GM12874 (cell line): ENCODE results near the gene SELENOV.

Experiments
- CTCF ChIP-seq: IDR thresholded peaks from 2 replicates; pipeline ENCODE4 v1.5.1; 2011; ENCODE audit warnings: low read depth, mild to moderate bottlenecking, control low read depth, low read length, moderate library complexity; ENCODE audit not compliant: insufficient read depth

SELENOV gene

GRCh38 chr19:39524495-39524894 is 9.6 kb downstream of the SELENOV start:
- no peak for TF ChIP-seq CTCF

- TF ChIP-seq CTCF, result no peak
Observed at GRCh38 chr19:39525205-39525604, 10.3 kb downstream of the SELENOV start.

GRCh38 chr19:39531834-39532232 is 16.9 kb downstream of the SELENOV start:
- no peak for TF ChIP-seq CTCF

GRCh38 chr19:39532233-39533002 is 17.5 kb downstream of the SELENOV start, which contains the start of gene EID2B:
Gene EID2B, minus strand, starts transcription at chr19:39532852. Its CDS starts 50 bp downstream, at chr19:39532802.
- TF ChIP-seq CTCF, result peak; percentile 99

- TF ChIP-seq CTCF, result no peak
Observed at GRCh38 chr19:39533003-39533512, 18.1 kb downstream of the SELENOV start.

GRCh38 chr19:39533791-39534190 is 18.9 kb downstream of the SELENOV start:
- TF ChIP-seq CTCF, result no peak

- no peak for TF ChIP-seq CTCF
Observed at GRCh38 chr19:39539165-39539517, 24.2 kb downstream of the SELENOV start.
